HL-60 (cell line): ENCODE data around the gene DCHS2.

Experiments
- CTCF ChIP-seq: IDR thresholded peaks from one replicate; pipeline ENCODE4 v1.5.1; 2011; ENCODE audit warnings: low read length, control low read depth, inconsistent platforms; ENCODE audit not compliant: insufficient read depth
- GABPA ChIP-seq: IDR thresholded peaks from 2 replicates; pipeline ENCODE4 v1.6.1; 2012; ENCODE audit warnings: low read depth
- POLR2AphosphoS5 ChIP-seq: IDR thresholded peaks from 2 replicates; pipeline ENCODE4 v1.6.1; 2012; ENCODE audit warnings: low read depth
- SPI1 ChIP-seq: IDR thresholded peaks from 2 replicates; pipeline ENCODE4 v1.6.1; 2012; ENCODE audit warnings: low read depth, mild to moderate bottlenecking, borderline replicate concordance

DNA sequence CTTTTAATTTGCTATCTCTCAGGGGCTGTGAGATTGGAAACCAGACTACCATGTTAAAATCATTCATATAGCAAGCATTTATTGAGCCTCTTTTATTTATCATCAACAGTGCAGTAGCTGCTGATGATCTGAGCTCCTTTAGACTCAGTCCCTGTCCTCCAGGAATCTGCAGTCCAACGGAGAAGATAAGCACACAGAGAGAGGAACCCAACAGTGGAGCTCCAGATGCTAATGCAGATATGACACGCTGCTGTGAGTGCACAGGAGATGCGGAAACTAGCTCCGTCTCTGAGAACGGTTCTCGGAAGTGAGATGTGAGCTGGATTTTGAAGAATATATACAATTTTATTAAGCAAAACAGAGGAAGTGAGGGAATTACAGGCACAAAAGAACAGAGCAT lies 35.4 kb downstream of the DCHS2 start:
- no peak for TF ChIP-seq POLR2AphosphoS5
- no peak for TF ChIP-seq CTCF
- no peak for TF ChIP-seq GABPA
- no peak for TF ChIP-seq SPI1
